Kidney capillary endothelial cell (primary cell): ENCODE measurements around the gene ZDHHC24.
"Not testable (repeated sequence)": the region's sequence is repeated elsewhere in the genome, so short reads cannot be mapped to it uniquely, and the experiment has no call there.

Experiments
- DNase-seq: peaks from one replicate; pipeline ENCODE4 v3.0.0-alpha.2; 2018; ENCODE audit warnings: low spot score

ZDHHC24 gene

GRCh38 chr11:66546368-66546965 is 619 bp upstream of the ZDHHC24 start, which contains the start of gene ACTN3:
Gene ACTN3 (plus strand): TSS chr11:66546903. CDS start chr11:66546938, 35 bp downstream.
- DNase-seq = no peak

- not testable (repeated sequence) for DNase-seq
Observed at GRCh38 chr11:66544952-66545351, 896 bp downstream of the ZDHHC24 start.

GRCh38 chr11:66543263-66544107 is 2.4 kb downstream of the ZDHHC24 start:
- peak; percentile 83 for DNase-seq

- DNase-seq = no peak
Observed at GRCh38 chr11:66542362-66542761, 3.5 kb downstream of the ZDHHC24 start.

- no peak for DNase-seq
Observed at GRCh38 chr11:66541892-66542291, 4.0 kb downstream of the ZDHHC24 start.

- DNase-seq = not testable (repeated sequence)
Observed at GRCh38 chr11:66540598-66540997, 5.2 kb downstream of the ZDHHC24 start.

- DNase-seq = no peak
Observed at GRCh38 chr11:66539870-66540213, 6.0 kb downstream of the ZDHHC24 start.

- no peak for DNase-seq
Observed at GRCh38 chr11:66539170-66539869, 6.5 kb downstream of the ZDHHC24 start.

GRCh38 chr11:66532784-66533183 is 13.1 kb downstream of the ZDHHC24 start:
- no peak for DNase-seq

- DNase-seq = no peak
Observed at GRCh38 chr11:66531841-66532240, 14.0 kb downstream of the ZDHHC24 start.

GRCh38 chr11:66530927-66531709 is 14.7 kb downstream of the ZDHHC24 start:
- no peak for DNase-seq

- DNase-seq = no peak
Observed at GRCh38 chr11:66529655-66530054, 16.2 kb downstream of the ZDHHC24 start.

GRCh38 chr11:66529069-66529468 is 16.8 kb downstream of the ZDHHC24 start:
- DNase-seq = no peak

GRCh38 chr11:66524304-66525040 is 21.4 kb downstream of the ZDHHC24 start:
- no peak for DNase-seq

- DNase-seq = no peak
Observed at GRCh38 chr11:66523611-66524010, 22.2 kb downstream of the ZDHHC24 start.

- no peak for DNase-seq
Observed at GRCh38 chr11:66510990-66511339, 34.9 kb downstream of the ZDHHC24 start.

GRCh38 chr11:66510271-66510989 is 35.4 kb downstream of the ZDHHC24 start, which contains the start of gene BBS1:
Gene BBS1 (plus strand): TSS chr11:66510635. CDS start chr11:66510660, 25 bp downstream.
- DNase-seq = peak; percentile 69

GRCh38 chr11:66509131-66509561 is 36.7 kb downstream of the ZDHHC24 start:
- DNase-seq = no peak

- no peak for DNase-seq
Observed at GRCh38 chr11:66505276-66505816, 40.5 kb downstream of the ZDHHC24 start.

GRCh38 chr11:66498506-66498905 is 47.3 kb downstream of the ZDHHC24 start:
- DNase-seq = no peak
